ENCODE measurements around the gene RELN.
"Not testable (repeated sequence)": the region's sequence is repeated elsewhere in the genome, so short reads cannot be mapped to it uniquely, and the experiment has no call there.

Gene RELN

DNA sequence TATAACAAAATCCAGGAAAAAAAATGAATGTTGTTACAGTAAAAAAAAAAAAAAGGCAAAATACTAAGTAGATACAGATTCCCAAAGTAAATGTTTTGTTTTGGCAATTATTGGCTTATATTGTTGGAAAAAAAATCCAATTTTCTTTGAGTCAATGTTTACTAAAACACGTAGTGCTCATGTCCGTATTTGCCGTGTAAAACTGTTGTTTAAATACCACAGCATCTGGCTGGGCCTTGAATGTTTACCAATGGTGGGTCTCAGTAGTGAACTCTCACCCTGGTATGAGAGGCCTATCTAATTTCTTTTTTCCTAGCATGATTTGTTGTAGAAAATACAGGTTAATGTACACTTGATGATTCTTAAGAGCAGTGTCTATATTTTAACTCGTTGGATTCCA, 502.0 kb downstream of the RELN start:
- TF ChIP-seq, protein P1, sequence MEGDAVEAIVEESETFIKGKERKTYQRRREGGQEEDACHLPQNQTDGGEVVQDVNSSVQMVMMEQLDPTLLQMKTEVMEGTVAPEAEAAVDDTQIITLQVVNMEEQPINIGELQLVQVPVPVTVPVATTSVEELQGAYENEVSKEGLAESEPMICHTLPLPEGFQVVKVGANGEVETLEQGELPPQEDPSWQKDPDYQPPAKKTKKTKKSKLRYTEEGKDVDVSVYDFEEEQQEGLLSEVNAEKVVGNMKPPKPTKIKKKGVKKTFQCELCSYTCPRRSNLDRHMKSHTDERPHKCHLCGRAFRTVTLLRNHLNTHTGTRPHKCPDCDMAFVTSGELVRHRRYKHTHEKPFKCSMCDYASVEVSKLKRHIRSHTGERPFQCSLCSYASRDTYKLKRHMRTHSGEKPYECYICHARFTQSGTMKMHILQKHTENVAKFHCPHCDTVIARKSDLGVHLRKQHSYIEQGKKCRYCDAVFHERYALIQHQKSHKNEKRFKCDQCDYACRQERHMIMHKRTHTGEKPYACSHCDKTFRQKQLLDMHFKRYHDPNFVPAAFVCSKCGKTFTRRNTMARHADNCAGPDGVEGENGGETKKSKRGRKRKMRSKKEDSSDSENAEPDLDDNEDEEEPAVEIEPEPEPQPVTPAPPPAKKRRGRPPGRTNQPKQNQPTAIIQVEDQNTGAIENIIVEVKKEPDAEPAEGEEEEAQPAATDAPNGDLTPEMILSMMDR (IDR thresholded peaks at IDR 0.05; ENCODE audit: low read depth, low read length, missing control alignments) = no peak
- no peak for DNase-seq
- in situ Hi-C loops (cut with HindIII; ENCODE audit: low pct_ligation_motif_present, low sequenced_read_pairs) = no loop called here
- H3K4me3 ChIP-seq (ENCODE audit: low read depth, low read length) = no peak overlapping the region
- H3K27me3 ChIP-seq (replicated peaks) = no peaks in the 10 kb centered on the region
- no peaks in the 10 kb centered on the region for H3K36me3 ChIP-seq (replicated peaks)
- H3K27ac ChIP-seq = no peak overlapping the region

DNA sequence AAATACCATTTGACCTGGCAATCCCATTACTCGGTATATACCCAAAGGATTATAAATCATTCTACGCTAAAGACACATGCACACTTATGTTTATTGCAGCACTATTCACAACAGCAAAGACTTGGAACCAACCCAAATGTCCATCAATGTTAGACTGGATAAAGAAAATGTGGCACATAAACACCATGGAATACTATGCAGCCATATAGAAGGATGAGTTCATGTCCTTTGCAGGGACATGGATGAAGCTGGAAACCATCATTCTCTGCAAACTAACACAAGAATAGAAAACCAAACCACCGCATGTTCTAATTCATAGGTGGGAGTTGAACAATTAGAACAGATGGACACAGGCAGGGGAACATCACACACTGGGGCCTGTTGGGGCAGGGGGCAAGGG, 502.6 kb downstream of the RELN start:
- H3K27ac ChIP-seq; in situ Hi-C loops (cut with HindIII; ENCODE audit: low pct_ligation_motif_present, low sequenced_read_pairs); DNase-seq; H3K36me3 ChIP-seq (replicated peaks); H3K4me3 ChIP-seq (ENCODE audit: low read depth, low read length); H3K27me3 ChIP-seq (replicated peaks): not testable (repeated sequence)

DNA sequence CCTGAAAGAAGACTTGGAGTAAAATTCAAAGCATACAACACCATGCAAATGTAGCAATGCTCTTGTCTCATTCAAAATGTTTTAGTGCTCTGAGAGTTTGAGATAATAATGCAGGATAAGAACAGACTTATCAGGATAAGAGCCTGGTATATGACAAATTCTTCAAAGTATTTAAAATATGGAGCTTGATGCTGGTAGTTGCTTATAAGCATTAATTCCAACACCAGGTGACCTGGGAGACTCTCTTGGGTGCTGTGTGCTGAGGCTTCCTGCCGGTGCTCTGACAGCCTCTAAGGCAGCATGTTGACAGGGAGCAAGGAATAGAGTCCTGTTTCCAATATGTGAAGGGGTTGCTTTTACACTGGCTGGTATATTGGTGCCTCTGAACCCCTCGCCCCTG, 508.7 kb downstream of the RELN start:
- in situ Hi-C loops (cut with HindIII; ENCODE audit: low pct_ligation_motif_present, low sequenced_read_pairs) = no loop called here
- DNase-seq = no peak
- Histone ChIP-seq H3K27ac (no peak overlapping the region), H3K4me3 (ENCODE audit: low read depth, low read length) (no peak overlapping the region), H3K36me3 (replicated peaks) (no peaks in the 10 kb centered on the region), H3K27me3 (replicated peaks) (no peaks in the 10 kb centered on the region)
- TF ChIP-seq, protein P1 (IDR thresholded peaks at IDR 0.05; ENCODE audit: low read depth, low read length, missing control alignments) = no peak

DNA sequence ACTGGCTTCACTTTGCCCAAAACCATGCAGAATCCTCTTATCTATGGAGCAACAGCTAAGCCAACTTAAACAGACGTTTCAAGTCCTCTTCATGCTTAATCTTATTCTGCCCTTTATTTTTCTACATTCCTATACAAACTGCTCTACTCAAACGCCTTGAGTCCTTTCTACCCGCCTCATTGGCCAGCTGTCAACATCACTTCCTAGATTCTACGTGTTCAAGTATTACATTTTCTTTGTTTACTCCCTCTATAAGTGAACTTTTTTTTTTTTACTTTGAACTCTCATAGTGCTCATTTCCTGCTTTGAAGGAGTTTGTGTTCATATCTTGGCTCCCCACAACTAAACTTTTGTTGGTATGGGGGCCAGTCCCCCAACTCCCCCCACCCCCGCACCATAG, 514.5 kb downstream of the RELN start:
- no peaks in the 10 kb centered on the region for H3K27me3 ChIP-seq (replicated peaks)
- no peak overlapping the region for H3K27ac ChIP-seq
- no peak for DNase-seq
- no peaks in the 10 kb centered on the region for H3K36me3 ChIP-seq (replicated peaks)
- no peak overlapping the region for H3K4me3 ChIP-seq (ENCODE audit: low read depth, low read length)
- in situ Hi-C loops (cut with HindIII; ENCODE audit: low pct_ligation_motif_present, low sequenced_read_pairs) = no loop called here
- TF ChIP-seq, protein P1 (IDR thresholded peaks at IDR 0.05; ENCODE audit: low read depth, low read length, missing control alignments) = no peak

DNA sequence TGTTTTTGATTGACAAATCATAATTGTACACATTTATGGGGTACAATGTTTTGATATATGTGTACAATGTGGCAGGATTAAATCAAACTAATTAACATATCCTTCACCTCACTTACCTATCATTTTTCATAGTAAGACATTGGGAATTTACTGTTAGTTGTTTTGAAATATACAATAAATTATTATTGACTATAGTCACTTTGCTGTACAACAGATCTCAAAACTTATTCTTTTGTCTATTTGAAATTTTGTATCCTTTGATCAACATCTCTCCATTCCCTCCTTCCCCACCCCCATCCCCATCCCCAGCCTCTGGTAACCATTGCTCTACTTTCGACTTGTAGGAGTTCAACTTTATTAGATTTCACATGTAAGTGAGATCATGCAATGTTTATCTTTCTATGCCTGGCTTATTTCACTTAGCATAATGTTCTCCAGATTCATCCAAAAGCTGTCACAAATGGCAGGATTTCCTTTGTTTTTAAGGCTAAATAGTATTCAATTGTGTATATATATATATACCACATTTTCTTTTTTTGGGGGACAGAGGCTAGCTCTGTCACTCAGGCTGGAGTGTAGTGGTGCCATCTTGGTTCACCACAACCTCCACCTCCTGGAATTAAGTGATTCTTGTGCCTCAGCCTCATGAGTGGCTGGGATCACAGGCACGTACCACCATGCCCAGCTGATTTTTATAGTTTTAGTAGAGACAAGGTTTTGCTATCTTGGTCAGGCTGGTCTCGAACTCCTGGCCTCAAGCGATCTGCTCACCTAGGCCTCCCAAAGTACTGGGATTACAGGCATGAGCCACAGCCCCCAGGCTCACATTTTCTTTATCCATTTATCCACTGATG, 520.1 kb downstream of the RELN start:
- no peaks in the 10 kb centered on the region for H3K27me3 ChIP-seq (replicated peaks)
- H3K4me3 ChIP-seq (ENCODE audit: low read depth, low read length) = no peak overlapping the region
- DNase-seq = no peak
- H3K27ac ChIP-seq = no peak overlapping the region
- TF ChIP-seq, protein P1 (IDR thresholded peaks at IDR 0.05; ENCODE audit: low read depth, low read length, missing control alignments) = no peak
- in situ Hi-C loops (cut with HindIII; ENCODE audit: low pct_ligation_motif_present, low sequenced_read_pairs) = no loop called here
- H3K36me3 ChIP-seq (replicated peaks) = no peaks in the 10 kb centered on the region

GRCh38 chr7:103466814-103467213, 522.6 kb downstream of the RELN start:
- H3K27me3 ChIP-seq (replicated peaks) = no peaks in the 10 kb centered on the region
- in situ Hi-C loops (cut with HindIII; ENCODE audit: low pct_ligation_motif_present, low sequenced_read_pairs) = no loop called here
- DNase-seq = no peak

More at GRCh38 chr7:103466814-103467213, 522.6 kb downstream of the RELN start:
- Histone ChIP-seq H3K27ac (no peak overlapping the region), H3K36me3 (replicated peaks) (no peaks in the 10 kb centered on the region), H3K4me3 (ENCODE audit: low read depth, low read length) (no peak overlapping the region)
- TF ChIP-seq, protein P1 (IDR thresholded peaks at IDR 0.05; ENCODE audit: low read depth, low read length, missing control alignments) = no peak
